CD4-positive, alpha-beta T cell treated with Interleukin-17A for 4 hours (primary cell): ENCODE results near the gene KCNMB1.

Experiments
- DNase-seq: peaks from one replicate; pipeline ENCODE4 v3.0.0-alpha.2; 2020; ENCODE audit warnings: mixed read lengths

Gene KCNMB1

GRCh38 chr5:170372971-170373370 lies 16.2 kb downstream of the KCNMB1 start:
- DNase-seq = no peak

GRCh38 chr5:170368586-170368985 lies 20.6 kb downstream of the KCNMB1 start:
- DNase-seq = no peak

- DNase-seq = no peak
Observed at GRCh38 chr5:170366276-170366675, 22.9 kb downstream of the KCNMB1 start.

GRCh38 chr5:170365831-170366230 lies 23.3 kb downstream of the KCNMB1 start:
- no peak for DNase-seq

- DNase-seq = no peak
Observed at GRCh38 chr5:170365011-170365410, 24.2 kb downstream of the KCNMB1 start.

- DNase-seq = no peak
Observed at GRCh38 chr5:170363671-170364070, 25.5 kb downstream of the KCNMB1 start.

- no peak for DNase-seq
Observed at GRCh38 chr5:170362656-170363055, 26.5 kb downstream of the KCNMB1 start.

- no peak for DNase-seq
Observed at GRCh38 chr5:170362102-170362501, 27.1 kb downstream of the KCNMB1 start.

GRCh38 chr5:170361616-170362015 lies 27.6 kb downstream of the KCNMB1 start:
- no peak for DNase-seq

GRCh38 chr5:170361116-170361515 lies 28.1 kb downstream of the KCNMB1 start:
- DNase-seq = no peak

GRCh38 chr5:170360709-170361108 lies 28.5 kb downstream of the KCNMB1 start:
- DNase-seq = no peak

GRCh38 chr5:170357955-170358444 lies 31.2 kb downstream of the KCNMB1 start:
- no peak for DNase-seq

- no peak for DNase-seq
Observed at GRCh38 chr5:170355601-170356098, 33.5 kb downstream of the KCNMB1 start.

- no peak for DNase-seq
Observed at GRCh38 chr5:170353961-170354360, 35.2 kb downstream of the KCNMB1 start.

GRCh38 chr5:170353011-170353761 lies 36.0 kb downstream of the KCNMB1 start:
- DNase-seq = no peak

- DNase-seq = no peak
Observed at GRCh38 chr5:170348137-170348633, 41.0 kb downstream of the KCNMB1 start.

- no peak for DNase-seq
Observed at GRCh38 chr5:170347022-170347567, 42.1 kb downstream of the KCNMB1 start.

GRCh38 chr5:170345971-170346370 lies 43.2 kb downstream of the KCNMB1 start:
- DNase-seq = no peak

GRCh38 chr5:170343177-170343576 lies 46.0 kb downstream of the KCNMB1 start:
- DNase-seq = no peak

GRCh38 chr5:170342153-170342725 lies 46.9 kb downstream of the KCNMB1 start:
- DNase-seq = no peak

GRCh38 chr5:170341545-170341944 lies 47.6 kb downstream of the KCNMB1 start:
- no peak for DNase-seq

- DNase-seq = no peak
Observed at GRCh38 chr5:170339780-170340167, 49.4 kb downstream of the KCNMB1 start.

GRCh38 chr5:170338933-170339779 lies 50.0 kb downstream of the KCNMB1 start:
- DNase-seq = peak; percentile 82
